AG09319 (cell line): ENCODE measurements around the gene COX7A2.

ENCODE experiments used
- DNase-seq: peaks from one replicate; pipeline ENCODE4 v3.0.0-alpha.2; 2010; ENCODE audit warnings: low read depth; ENCODE audit errors: extremely low read depth
- TF ChIP-seq, protein P1 (sequence below): IDR thresholded peaks from 2 replicates; pipeline ENCODE4 v1.5.1; 2011; ENCODE audit warnings: low read depth, mild to moderate bottlenecking, inconsistent platforms, low read length, moderate library complexity

Gene COX7A2

DNA sequence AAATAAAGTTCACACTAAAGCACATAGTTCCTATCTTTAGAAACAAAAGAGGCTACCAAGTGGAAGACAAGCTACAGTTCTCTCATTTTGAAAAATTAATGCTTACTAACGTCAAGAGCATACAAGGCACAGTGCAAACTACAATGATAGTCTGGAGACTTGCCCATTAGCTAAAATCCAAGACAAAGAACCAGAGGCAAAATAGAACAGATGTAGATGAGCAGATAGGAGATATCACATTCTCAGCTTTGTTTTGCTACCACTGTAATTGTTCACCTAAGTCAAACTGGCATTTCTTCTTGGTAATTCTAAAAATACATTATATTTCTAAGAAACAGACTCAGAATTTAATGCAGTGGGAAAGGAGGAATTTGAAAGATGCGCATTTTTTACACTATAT is 35.8 kb upstream of the COX7A2 start:
- TF ChIP-seq, protein P1, sequence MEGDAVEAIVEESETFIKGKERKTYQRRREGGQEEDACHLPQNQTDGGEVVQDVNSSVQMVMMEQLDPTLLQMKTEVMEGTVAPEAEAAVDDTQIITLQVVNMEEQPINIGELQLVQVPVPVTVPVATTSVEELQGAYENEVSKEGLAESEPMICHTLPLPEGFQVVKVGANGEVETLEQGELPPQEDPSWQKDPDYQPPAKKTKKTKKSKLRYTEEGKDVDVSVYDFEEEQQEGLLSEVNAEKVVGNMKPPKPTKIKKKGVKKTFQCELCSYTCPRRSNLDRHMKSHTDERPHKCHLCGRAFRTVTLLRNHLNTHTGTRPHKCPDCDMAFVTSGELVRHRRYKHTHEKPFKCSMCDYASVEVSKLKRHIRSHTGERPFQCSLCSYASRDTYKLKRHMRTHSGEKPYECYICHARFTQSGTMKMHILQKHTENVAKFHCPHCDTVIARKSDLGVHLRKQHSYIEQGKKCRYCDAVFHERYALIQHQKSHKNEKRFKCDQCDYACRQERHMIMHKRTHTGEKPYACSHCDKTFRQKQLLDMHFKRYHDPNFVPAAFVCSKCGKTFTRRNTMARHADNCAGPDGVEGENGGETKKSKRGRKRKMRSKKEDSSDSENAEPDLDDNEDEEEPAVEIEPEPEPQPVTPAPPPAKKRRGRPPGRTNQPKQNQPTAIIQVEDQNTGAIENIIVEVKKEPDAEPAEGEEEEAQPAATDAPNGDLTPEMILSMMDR: no peak

GRCh38 chr6:75278474-75279077 is 35.0 kb upstream of the COX7A2 start:
- TF ChIP-seq, protein P1: no peak
- no peak for DNase-seq

More for the DNA sequence above, 35.8 kb upstream of the COX7A2 start:
- no peak for DNase-seq

DNA sequence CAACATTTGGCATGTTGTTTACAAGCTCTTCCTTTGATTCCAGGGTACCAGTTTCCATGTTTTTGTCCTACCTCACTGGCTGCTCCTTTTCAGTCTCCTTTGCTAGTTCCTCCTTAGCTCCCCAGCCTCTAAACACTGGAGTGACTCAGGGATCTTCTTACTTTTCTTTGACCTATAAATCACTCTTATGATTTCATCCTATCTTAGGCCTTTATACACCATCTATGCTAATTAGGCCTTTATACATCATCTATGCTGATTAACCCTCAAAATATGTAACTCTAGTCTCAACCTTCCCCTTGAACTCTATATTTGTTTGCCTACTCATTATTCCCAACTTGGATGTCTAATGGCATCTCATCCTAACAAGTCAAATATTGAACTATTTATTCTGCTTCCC is 31.5 kb upstream of the COX7A2 start:
- TF ChIP-seq, protein P1: no peak
- peak; percentile 49 for DNase-seq

- TF ChIP-seq, protein P1: no peak
- no peak for DNase-seq
Observed at GRCh38 chr6:75273009-75273408, 29.4 kb upstream of the COX7A2 start.

DNA sequence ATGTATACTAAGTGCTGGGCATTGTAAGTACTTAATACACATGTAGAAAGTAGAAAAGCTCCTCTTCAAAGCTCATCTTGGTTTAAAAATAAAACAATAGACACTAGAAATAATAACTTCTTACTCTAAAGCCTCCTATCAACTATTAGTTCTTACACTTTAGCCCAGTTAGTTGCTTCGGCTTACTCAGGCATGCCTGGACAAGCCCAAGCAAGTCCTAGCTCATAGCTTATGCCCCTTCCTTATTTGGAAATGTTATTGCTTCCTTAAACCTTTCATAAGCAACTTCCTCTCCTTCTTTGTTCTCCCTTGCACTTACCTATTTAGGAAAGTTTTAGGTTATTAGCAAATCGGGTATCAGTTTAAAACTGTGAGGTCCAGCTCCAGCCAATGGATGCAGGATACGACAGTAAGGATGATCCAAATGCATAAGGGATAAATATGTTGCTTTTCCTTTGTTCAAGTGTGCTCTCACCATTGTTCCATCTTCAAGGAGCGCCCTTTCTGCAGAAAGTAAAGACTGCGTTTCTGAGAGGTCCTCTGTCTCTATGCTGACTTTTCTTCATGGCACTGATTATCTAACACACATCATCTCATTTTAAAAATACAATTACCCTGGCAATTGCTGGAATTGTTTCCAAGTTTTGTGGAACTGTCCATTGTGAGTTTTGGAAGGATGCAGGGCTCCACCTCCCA is 28.7 kb upstream of the COX7A2 start:
- peak; percentile 29 for DNase-seq
- TF ChIP-seq, protein P1: no peak

DNA sequence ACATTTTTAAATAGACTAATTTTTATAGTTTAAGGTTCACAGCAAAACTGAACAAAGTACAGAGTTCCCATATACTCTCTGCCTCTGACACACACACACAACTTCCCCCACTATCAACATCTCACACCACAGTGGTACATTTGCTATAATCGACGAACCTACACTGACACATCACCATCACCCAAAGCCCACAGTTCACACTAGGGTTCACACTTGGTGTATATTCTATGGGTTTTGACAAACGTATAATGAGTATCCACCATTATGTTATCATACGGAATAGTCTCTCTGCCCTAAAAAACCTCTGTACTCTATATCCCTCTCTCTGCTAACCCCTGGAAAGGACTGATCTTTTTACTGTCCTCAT is 25.4 kb upstream of the COX7A2 start:
- DNase-seq: no peak
- TF ChIP-seq, protein P1: no peak

DNA sequence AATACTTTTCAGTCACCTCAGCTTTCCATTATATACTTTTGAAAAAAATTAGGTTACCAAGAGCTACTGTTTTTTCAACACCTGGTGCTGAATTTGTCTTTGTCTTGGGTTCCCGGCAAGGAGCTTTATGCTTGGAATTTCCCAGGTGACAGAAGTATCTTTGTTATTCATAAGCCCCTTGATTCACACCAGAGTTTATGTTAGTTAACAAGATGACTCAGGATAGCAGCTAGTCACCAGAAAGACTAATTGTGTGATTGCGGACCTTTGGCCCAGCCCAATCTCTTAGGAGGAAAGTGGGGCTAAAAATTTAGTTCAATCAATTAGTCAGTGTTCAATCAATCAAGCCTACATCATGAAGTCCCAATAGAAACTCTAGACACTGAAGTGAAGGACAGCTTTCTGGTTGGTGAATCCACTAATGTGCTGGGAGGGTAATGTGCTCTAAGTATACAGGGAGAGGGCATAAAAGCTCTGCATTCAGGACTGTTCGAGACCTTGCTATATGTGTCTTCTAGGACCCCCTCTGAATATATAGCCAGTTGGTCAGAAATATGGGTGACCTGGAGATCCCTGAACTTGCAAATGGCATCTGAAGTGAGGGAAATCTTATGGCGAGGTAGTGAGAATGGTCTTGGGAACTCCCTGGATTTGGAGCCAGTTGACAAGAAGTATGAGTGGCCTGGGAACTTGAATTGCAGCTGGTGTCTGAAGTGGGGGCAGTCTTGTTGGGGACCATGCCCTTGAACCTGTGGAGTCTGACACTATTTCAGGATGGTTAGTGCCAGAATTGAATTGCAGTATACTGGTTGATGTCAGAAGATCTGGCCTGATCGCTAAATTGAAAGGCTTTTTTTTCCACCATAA is 24.8 kb upstream of the COX7A2 start:
- DNase-seq: no peak
- TF ChIP-seq, protein P1: no peak
